Keratinocyte (primary cell): ENCODE data around the gene TCF7L2. TPM values are rescaled to one million over a fixed set of nuclear protein-coding genes. Genes with fewer than 3 reads are reported as not detected.

ENCODE experiments used
- DNase-seq: peaks from one replicate; pipeline ENCODE4 v3.0.0-alpha.2; 2011; ENCODE audit warnings: low read depth, missing footprints, low spot score
- FAIRE-seq: peaks from 2 replicates; lab custom pipeline; 2011; peaks lifted over from hg19 to GRCh38; lab: Jason Lieb, UNC
- H2AFZ ChIP-seq: 2 replicates; pipeline ENCODE4 v1.6.0; 2012; ENCODE audit warnings: low read length, control low read depth, inconsistent platforms; ENCODE audit not compliant: control insufficient read depth
- H3K27ac ChIP-seq: 2 replicates; pipeline ENCODE4 v1.5.1; 2011; ENCODE audit warnings: low read length; ENCODE audit not compliant: control insufficient read depth, insufficient read depth
- H3K27me3 ChIP-seq: 3 replicates; pipeline ENCODE4 v1.6.0; 2011; ENCODE audit warnings: low read length; ENCODE audit not compliant: control insufficient read depth, insufficient read depth; ENCODE audit errors: extremely low read depth
- H3K36me3 ChIP-seq, 2 experiments: 2 replicates in 1 of 2; 3 replicates in 1 of 2; pipeline ENCODE4 v1.5.1; 2011; ENCODE audit warnings: low read length in 2 of 2, mild to moderate bottlenecking in 1 of 2; ENCODE audit not compliant: control insufficient read depth in 2 of 2, insufficient read depth in 2 of 2; ENCODE audit errors: extremely low read depth in 1 of 2
- H3K4me1 ChIP-seq: 3 replicates; pipeline ENCODE4 v1.5.1; 2011; ENCODE audit warnings: low read length; ENCODE audit not compliant: control insufficient read depth, insufficient read depth; ENCODE audit errors: extremely low read depth
- H3K4me2 ChIP-seq: 3 replicates; pipeline ENCODE4 v1.6.0; 2011; ENCODE audit warnings: low read depth, low read length; ENCODE audit not compliant: control insufficient read depth, insufficient read depth; ENCODE audit errors: extremely low read depth
- H3K4me3 ChIP-seq, 3 experiments: fragments of 200-600 bp in 1 of 3; sonication (generic) in 1 of 3; 2 replicates in 2 of 3; 3 replicates in 1 of 3; pipeline ENCODE4 v1.5.1; 2011 to 2016; ENCODE audit warnings: low read length in 3 of 3, mild to moderate bottlenecking in 3 of 3, control low read depth in 2 of 3, inconsistent platforms in 1 of 3, low read depth in 1 of 3, mixed read lengths in 1 of 3, mixed run types in 1 of 3, moderate library complexity in 1 of 3; ENCODE audit not compliant: control insufficient read depth in 2 of 3, insufficient read depth in 2 of 3; ENCODE audit errors: extremely low read depth in 1 of 3
- H3K79me2 ChIP-seq: 2 replicates; pipeline ENCODE4 v1.6.0; 2012; ENCODE audit warnings: low read length; ENCODE audit not compliant: control insufficient read depth, insufficient read depth
- H3K9ac ChIP-seq: 3 replicates; pipeline ENCODE4 v1.6.0; 2011; ENCODE audit warnings: low read length; ENCODE audit not compliant: control insufficient read depth, insufficient read depth; ENCODE audit errors: extremely low read depth
- H3K9me1 ChIP-seq: 3 replicates; pipeline ENCODE4 v1.6.0; 2011; ENCODE audit warnings: low read length; ENCODE audit not compliant: control insufficient read depth, insufficient read depth; ENCODE audit errors: extremely low read depth
- H3K9me3 ChIP-seq: 2 replicates; pipeline ENCODE4 v1.5.1; 2012; ENCODE audit warnings: low read depth, low read length; ENCODE audit not compliant: control insufficient read depth
- H4K20me1 ChIP-seq: 3 replicates; pipeline ENCODE4 v1.6.0; 2011; ENCODE audit warnings: low read length; ENCODE audit not compliant: control insufficient read depth, insufficient read depth; ENCODE audit errors: extremely low read depth
- CTCF ChIP-seq, 3 experiments: IDR thresholded peaks in 1 of 3; conservative IDR thresholded peaks in 1 of 3; optimal IDR thresholded peaks in 1 of 3; 2 replicates in 2 of 3; 3 replicates in 1 of 3; pipeline versions ENCODE3 to v1.5.1; 2011; ENCODE audit warnings: low read length in 3 of 3, mild to moderate bottlenecking in 3 of 3, moderate library complexity in 2 of 3, control low read depth in 1 of 3, inconsistent platforms in 1 of 3; ENCODE audit not compliant: insufficient read depth in 2 of 3; ENCODE audit errors: extremely low read depth in 1 of 3
- EZH2 ChIP-seq: IDR thresholded peaks from one replicate; pipeline ENCODE4 v1.6.1; 2012; ENCODE audit warnings: inconsistent platforms, mild to moderate bottlenecking, low read length, moderate library complexity
- dilution Hi-C: fragments of 300-500 bp; cut with MboI; formaldehyde crosslinking; loops from one replicate; pipeline ENCODE4 v1.7.0; 2020; ENCODE audit warnings: low sequenced_read_pairs; ENCODE audit not compliant: extremely low pct_ligation_motif_present
- polyA plus RNA-seq, 5 experiments: library from polyadenylated mRNA; depleted of rRNA in 3 of 5; stranded (reverse) in 3 of 5; stranded (forward) in 1 of 5; unstranded in 1 of 5; fragments of >200 nt; gene quantifications; 1 replicate in 1 of 5; 2 replicates in 3 of 5; 3 replicates in 1 of 5; pipeline versions ENCODE4 v1.2.1 to v1.2.3, GENCODE V29; 2011 to 2012; ENCODE audit warnings: missing spikeins in 2 of 5, low read depth in 1 of 5, low replicate concordance in 1 of 5

Gene TCF7L2
- polyA plus RNA-seq, 1 donor (not counting 4 experiments of a cell fraction or from before 2014, with no cell fraction given), result 2.5 TPM

- H3K27me3 ChIP-seq, result no peaks in the 10 kb centered on the region
- H3K9ac ChIP-seq, result no peak overlapping the region
- TF ChIP-seq CTCF (optimal IDR thresholded peaks at IDR 0.05 in 1 of 3, IDR thresholded peaks at IDR 0.05 in 1 of 3, conservative IDR thresholded peaks at IDR 0.05 in 1 of 3; ENCODE audit: extremely low read depth in 1 of 3, insufficient read depth in 2 of 3, low read length in 3 of 3) (no peak), EZH2 (no peak)
- H3K36me3 ChIP-seq, result no peaks in the 10 kb centered on the region
- no peak overlapping the region for H3K4me3 ChIP-seq
- no peaks in the 10 kb centered on the region for H4K20me1 ChIP-seq
- no peak overlapping the region for H2AFZ ChIP-seq
- dilution Hi-C loops, result no loop called here
- H3K4me2 ChIP-seq, result no peak overlapping the region
- no peaks in the 10 kb centered on the region for H3K79me2 ChIP-seq
- no peaks in the 10 kb centered on the region for H3K9me1 ChIP-seq
- no peak overlapping the region for H3K27ac ChIP-seq
- no peaks in the 10 kb centered on the region for H3K9me3 ChIP-seq
- H3K4me1 ChIP-seq, result peaks cover 24% of the 10 kb centered on the region
- FAIRE-seq, result no peak
- DNase-seq, result no peak
Observed at GRCh38 chr10:112988839-112989406, 38.9 kb downstream of the TCF7L2 start.

DNA sequence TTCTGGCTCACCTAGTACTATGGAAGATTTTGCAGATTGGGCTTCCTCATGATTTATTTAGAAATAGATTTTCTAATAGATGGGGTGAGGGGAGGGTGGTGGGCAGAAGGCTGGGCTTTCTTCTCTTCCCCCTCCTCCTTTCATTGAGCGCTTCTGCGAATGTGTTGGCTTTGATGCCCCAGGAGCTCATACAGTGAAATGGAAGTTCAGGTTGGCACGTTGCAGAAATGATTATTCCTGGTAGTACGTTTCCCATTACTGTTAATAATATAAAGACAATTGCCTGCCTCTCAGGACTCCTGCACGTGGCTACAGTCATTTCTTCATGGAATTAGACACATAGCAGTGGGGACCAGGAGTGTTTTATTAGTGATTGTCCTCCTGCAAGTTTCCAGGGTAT is 39.8 kb downstream of the TCF7L2 start:
- TF ChIP-seq CTCF (optimal IDR thresholded peaks at IDR 0.05 in 1 of 3, IDR thresholded peaks at IDR 0.05 in 1 of 3, conservative IDR thresholded peaks at IDR 0.05 in 1 of 3; ENCODE audit: extremely low read depth in 1 of 3, insufficient read depth in 2 of 3, low read length in 3 of 3) (no peak), EZH2 (no peak)
- Histone ChIP-seq H3K9me3 (no peaks in the 10 kb centered on the region), H3K9ac (no peak overlapping the region), H3K79me2 (no peaks in the 10 kb centered on the region), H3K4me3 (no peak overlapping the region), H3K27me3 (no peaks in the 10 kb centered on the region), H3K27ac (no peak overlapping the region), H4K20me1 (no peaks in the 10 kb centered on the region), H3K9me1 (no peaks in the 10 kb centered on the region), H3K4me1 (peaks cover 24% of the 10 kb centered on the region), H3K4me2 (no peak overlapping the region), H3K36me3 (no peaks in the 10 kb centered on the region), H2AFZ (no peak overlapping the region)
- DNase-seq, result no peak
- dilution Hi-C loops, result no loop called here
- no peak for FAIRE-seq
